Ascending aorta (tissue), 2 donors: Measurements from ENCODE around the gene TNP1. TPM values are rescaled to one million over a fixed set of nuclear protein-coding genes. Genes with fewer than 3 reads are reported as not detected.

Experiments
- DNase-seq, 2 donors: peaks; one replicate each; pipeline ENCODE4 v3.0.0-alpha.2; 2019; ENCODE audit warnings: low spot score in 2 of 2
- H3K27ac ChIP-seq, 2 donors: fragments of 200-600 bp; sonication (generic); one replicate each; pipeline ENCODE4 v1.5.1; 2016 to 2017; ENCODE audit warnings: mild to moderate bottlenecking in 1 of 2
- H3K27me3 ChIP-seq: fragments of 200-600 bp; sonication (generic); one replicate; pipeline ENCODE4 v1.5.1; 2017
- H3K36me3 ChIP-seq, 2 donors: fragments of 200-600 bp; sonication (generic); one replicate each; pipeline ENCODE4 v1.5.1; 2016
- H3K4me1 ChIP-seq, 2 donors: fragments of 200-600 bp; sonication (generic); one replicate each; pipeline ENCODE4 v1.5.1; 2016 to 2017; ENCODE audit warnings: mild to moderate bottlenecking in 1 of 2
- H3K4me3 ChIP-seq, 2 donors: fragments of 200-600 bp; sonication (generic); one replicate each; pipeline ENCODE4 v1.5.1; 2016 to 2017; ENCODE audit warnings: mild to moderate bottlenecking in 1 of 2
- H3K9me3 ChIP-seq, 2 donors: fragments of 200-600 bp; sonication (generic); one replicate each; pipeline ENCODE4 v1.5.1; 2016
- intact Hi-C: fragments of 100-400 bp; cut with DNase I; formaldehyde crosslinking; loops from one replicate; pipeline ENCODE4 v1.15.1; 2023
- total RNA-seq: library from RNA; depleted of rRNA; stranded (reverse); fragments of >200 nt; gene quantifications from one replicate; pipeline ENCODE4 v1.1.0, GENCODE V29; 2016
- TF ChIP-seq, protein P1 (sequence below), 3 experiments: fragments of 200-600 bp in 2 of 3; fragments of 450-650 bp in 1 of 3; sonication (generic) in 2 of 3; IDR thresholded peaks; one replicate each; pipeline ENCODE4 v1.5.1; 2016 to 2019; ENCODE audit warnings: antibody characterized with exemption in 3 of 3, mild to moderate bottlenecking in 1 of 3, moderate library complexity in 1 of 3

Gene TNP1
- total RNA-seq, 1 donor from 2014 or later: not detected

GRCh38 chr2:216903470-216903869 lies 43.6 kb upstream of the TNP1 start:
- H3K27ac ChIP-seq: no peak overlapping the region
- no peaks in the 10 kb centered on the region for H3K36me3 ChIP-seq
- H3K27me3 ChIP-seq: no peaks in the 10 kb centered on the region
- intact Hi-C loops: no loop called here
- DNase-seq: no peak
- peaks cover 0 to 17% of the 10 kb centered on the region in 2 donors for H3K9me3 ChIP-seq
- H3K4me3 ChIP-seq: no peak overlapping the region
- TF ChIP-seq, protein P1, sequence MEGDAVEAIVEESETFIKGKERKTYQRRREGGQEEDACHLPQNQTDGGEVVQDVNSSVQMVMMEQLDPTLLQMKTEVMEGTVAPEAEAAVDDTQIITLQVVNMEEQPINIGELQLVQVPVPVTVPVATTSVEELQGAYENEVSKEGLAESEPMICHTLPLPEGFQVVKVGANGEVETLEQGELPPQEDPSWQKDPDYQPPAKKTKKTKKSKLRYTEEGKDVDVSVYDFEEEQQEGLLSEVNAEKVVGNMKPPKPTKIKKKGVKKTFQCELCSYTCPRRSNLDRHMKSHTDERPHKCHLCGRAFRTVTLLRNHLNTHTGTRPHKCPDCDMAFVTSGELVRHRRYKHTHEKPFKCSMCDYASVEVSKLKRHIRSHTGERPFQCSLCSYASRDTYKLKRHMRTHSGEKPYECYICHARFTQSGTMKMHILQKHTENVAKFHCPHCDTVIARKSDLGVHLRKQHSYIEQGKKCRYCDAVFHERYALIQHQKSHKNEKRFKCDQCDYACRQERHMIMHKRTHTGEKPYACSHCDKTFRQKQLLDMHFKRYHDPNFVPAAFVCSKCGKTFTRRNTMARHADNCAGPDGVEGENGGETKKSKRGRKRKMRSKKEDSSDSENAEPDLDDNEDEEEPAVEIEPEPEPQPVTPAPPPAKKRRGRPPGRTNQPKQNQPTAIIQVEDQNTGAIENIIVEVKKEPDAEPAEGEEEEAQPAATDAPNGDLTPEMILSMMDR (IDR thresholded peaks at IDR 0.05): no peak
- H3K4me1 ChIP-seq: no peaks in the 10 kb centered on the region

DNA sequence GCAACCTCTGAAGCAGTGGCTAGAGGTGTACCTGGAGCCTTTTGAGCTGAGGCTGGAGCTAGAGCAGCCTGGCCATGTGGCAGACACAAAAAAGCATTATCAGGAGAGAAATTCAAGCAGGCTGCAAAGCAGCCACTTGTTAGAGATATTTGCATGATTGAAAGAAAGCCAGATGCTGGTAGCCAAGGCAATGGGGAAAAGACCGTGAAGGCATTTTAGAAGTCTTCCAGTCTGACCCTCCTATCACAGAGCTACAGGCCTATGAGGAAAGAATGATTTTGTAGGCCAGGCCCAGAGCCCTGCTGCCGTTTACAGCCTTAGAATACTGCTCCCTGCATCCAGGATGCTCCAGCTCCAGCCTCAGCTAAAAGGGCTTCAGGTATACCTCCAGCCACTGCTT lies 41.4 kb upstream of the TNP1 start:
- Histone ChIP-seq H3K27ac (no peak overlapping the region), H3K9me3 (peaks cover 0 to 17% of the 10 kb centered on the region in 2 donors), H3K27me3 (no peaks in the 10 kb centered on the region), H3K4me3 (no peak overlapping the region), H3K4me1 (no peaks in the 10 kb centered on the region), H3K36me3 (no peaks in the 10 kb centered on the region)
- TF ChIP-seq, protein P1 (IDR thresholded peaks at IDR 0.05): no peak
- intact Hi-C loops: no loop called here
- DNase-seq: no peak

- Histone ChIP-seq H3K4me3 (no peak overlapping the region), H3K4me1 (no peaks in the 10 kb centered on the region), H3K27me3 (no peaks in the 10 kb centered on the region), H3K9me3 (peaks cover 0 to 17% of the 10 kb centered on the region in 2 donors), H3K36me3 (no peaks in the 10 kb centered on the region), H3K27ac (no peak overlapping the region)
- intact Hi-C loops: no loop called here
- no peak for DNase-seq
- TF ChIP-seq, protein P1 (IDR thresholded peaks at IDR 0.05): no peak
Measured at GRCh38 chr2:216900406-216900805, 40.5 kb upstream of the TNP1 start.

DNA sequence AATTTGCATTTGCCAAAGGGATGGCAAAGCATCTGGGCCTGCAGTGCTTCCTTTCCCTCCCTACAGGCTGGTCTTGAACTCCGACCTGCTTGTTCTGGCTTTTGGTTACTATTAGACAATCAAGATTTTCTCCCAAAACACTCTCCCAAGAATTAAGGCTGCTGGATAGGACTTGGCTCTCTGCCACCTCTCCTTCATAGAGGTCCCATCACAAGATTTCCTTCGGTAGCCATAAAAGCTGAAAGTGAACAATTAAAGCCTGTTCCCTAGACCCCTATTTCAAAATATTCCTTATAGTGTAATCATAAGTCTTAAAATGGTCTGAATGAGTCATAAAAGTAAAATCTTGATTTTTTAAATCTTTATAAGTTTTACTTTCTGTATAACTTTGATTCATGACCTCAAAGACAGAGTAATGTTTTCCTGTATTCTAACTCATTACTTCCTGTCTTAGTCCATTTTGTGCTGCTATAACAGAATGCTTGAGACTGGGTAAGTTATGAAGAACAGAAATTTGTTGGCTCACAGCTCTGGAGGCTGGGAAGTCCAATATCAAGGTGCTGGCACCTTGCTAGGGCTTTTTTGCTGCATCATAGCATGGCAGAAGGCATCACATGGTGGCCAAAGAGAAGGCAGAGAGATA lies 37.8 kb upstream of the TNP1 start:
- DNase-seq: no peak
- H3K36me3 ChIP-seq: no peaks in the 10 kb centered on the region
- no peak overlapping the region for H3K27ac ChIP-seq
- TF ChIP-seq, protein P1 (IDR thresholded peaks at IDR 0.05): no peak
- no peak overlapping the region for H3K4me3 ChIP-seq
- H3K4me1 ChIP-seq: no peaks in the 10 kb centered on the region
- no peaks in the 10 kb centered on the region for H3K27me3 ChIP-seq
- intact Hi-C loops: no loop called here
- peaks cover 0 to 11% of the 10 kb centered on the region in 2 donors for H3K9me3 ChIP-seq

DNA sequence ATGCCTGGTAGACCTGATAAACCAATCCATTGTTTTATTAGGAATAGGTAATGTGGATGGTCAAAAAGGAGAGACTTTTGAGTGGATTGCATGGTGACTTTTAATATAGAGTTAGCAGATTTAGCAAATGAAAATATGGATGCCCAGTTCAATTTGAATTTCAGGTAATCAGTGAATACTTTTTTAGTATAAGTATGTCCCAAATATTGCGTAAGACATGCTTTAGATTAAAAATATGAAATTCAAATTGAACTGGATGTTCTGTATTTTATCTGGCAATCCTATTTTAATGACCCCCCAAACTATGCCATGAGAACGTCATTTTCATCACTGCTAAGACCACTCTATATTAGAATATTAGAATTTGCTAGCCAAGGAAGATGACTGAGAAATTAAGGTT lies 30.3 kb upstream of the TNP1 start:
- H3K4me3 ChIP-seq: no peak overlapping the region
- DNase-seq: no peak
- H3K4me1 ChIP-seq: no peaks in the 10 kb centered on the region
- intact Hi-C loops: no loop called here
- no peak overlapping the region for H3K27ac ChIP-seq
- TF ChIP-seq, protein P1 (IDR thresholded peaks at IDR 0.05): no peak
- no peaks in the 10 kb centered on the region for H3K36me3 ChIP-seq
- H3K27me3 ChIP-seq: no peaks in the 10 kb centered on the region
- H3K9me3 ChIP-seq: no peaks in the 10 kb centered on the region
